OCI-LY3 (cell line): ENCODE results near the gene PMFBP1.

Experiments
- CTCF ChIP-seq: fragments of 200-600, 300-600 bp; sonication (generic); IDR thresholded peaks from 2 replicates; pipeline ENCODE4 v1.5.1; 2014; ENCODE audit warnings: antibody characterized with exemption, low read length, low read depth
- EZH2phosphoT487 ChIP-seq: fragments of 200-600 bp; shearing (Covaris generic); IDR thresholded peaks from 2 replicates; pipeline ENCODE4 v1.6.1; 2018; ENCODE audit warnings: antibody characterized with exemption, mixed run types, low read depth

- TF ChIP-seq CTCF (no peak), EZH2phosphoT487 (no peak)
Observed at GRCh38 chr16:72159386-72159785, 12.6 kb downstream of the PMFBP1 start.
